ENCODE results near the gene LAMA3.

Gene LAMA3

GRCh38 chr18:23877371-23877770 is 188.1 kb downstream of the LAMA3 start:
- TF ChIP-seq CTCF (IDR thresholded peaks at IDR 0.05; ENCODE audit: low read depth, low read length, missing control alignments): no peak
- H3K4me3 ChIP-seq (ENCODE audit: low read depth, low read length): no peak overlapping the region
- no peak for DNase-seq (ENCODE audit: low read depth)

- no peak for DNase-seq (ENCODE audit: low read depth)
- TF ChIP-seq CTCF (IDR thresholded peaks at IDR 0.05; ENCODE audit: low read depth, low read length, missing control alignments): no peak
Observed at GRCh38 chr18:23878336-23878900, 189.2 kb downstream of the LAMA3 start.

GRCh38 chr18:23879126-23879525 is 189.9 kb downstream of the LAMA3 start:
- DNase-seq (ENCODE audit: low read depth): no peak
- H3K4me3 ChIP-seq (ENCODE audit: low read depth, low read length): no peak overlapping the region
- no peak for TF ChIP-seq CTCF (IDR thresholded peaks at IDR 0.05; ENCODE audit: low read depth, low read length, missing control alignments)

More at GRCh38 chr18:23878336-23878900, 189.2 kb downstream of the LAMA3 start:
- H3K4me3 ChIP-seq (ENCODE audit: low read depth, low read length): no peak overlapping the region

- no peak for TF ChIP-seq CTCF (IDR thresholded peaks at IDR 0.05; ENCODE audit: low read depth, low read length, missing control alignments)
- no peak overlapping the region for H3K4me3 ChIP-seq (ENCODE audit: low read depth, low read length)
- DNase-seq (ENCODE audit: low read depth): no peak
Observed at GRCh38 chr18:23879544-23879943, 190.3 kb downstream of the LAMA3 start.

- TF ChIP-seq CTCF (IDR thresholded peaks at IDR 0.05; ENCODE audit: low read depth, low read length, missing control alignments): no peak
- no peak overlapping the region for H3K4me3 ChIP-seq (ENCODE audit: low read depth, low read length)
- DNase-seq (ENCODE audit: low read depth): no peak
Observed at GRCh38 chr18:23879966-23880565, 190.8 kb downstream of the LAMA3 start.

DNA sequence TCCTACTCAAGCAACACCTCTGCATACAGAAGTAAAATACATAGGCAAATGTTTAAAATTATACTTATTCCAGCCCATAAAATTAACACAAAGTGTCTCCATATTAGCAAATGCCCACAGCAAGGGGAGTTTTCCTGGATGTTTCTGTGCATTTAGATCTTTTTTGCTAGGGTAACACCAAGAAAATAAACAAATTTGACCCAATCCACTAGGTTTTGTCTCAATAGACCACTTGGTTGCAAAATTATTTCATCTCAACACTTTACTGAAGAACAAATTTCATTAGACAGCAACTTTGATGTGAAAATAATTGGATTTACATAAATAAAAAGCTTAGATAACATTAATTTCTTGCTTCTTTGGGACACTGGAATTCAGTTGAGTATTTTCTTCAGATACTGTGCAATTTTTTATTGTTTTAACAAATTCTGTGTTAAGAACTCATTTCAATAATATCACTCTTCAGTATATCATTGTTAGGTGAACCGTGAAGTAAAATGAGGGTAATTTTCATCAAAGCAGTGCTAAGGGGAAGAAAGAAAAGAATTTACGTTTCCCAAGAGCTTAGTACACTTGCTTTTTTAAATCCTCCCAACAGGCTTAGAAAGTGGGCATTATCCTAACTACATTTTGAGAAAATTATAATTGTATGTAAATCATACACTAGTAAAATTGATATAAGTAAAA is 191.8 kb downstream of the LAMA3 start:
- TF ChIP-seq CTCF (IDR thresholded peaks at IDR 0.05; ENCODE audit: low read depth, low read length, missing control alignments): no peak
- H3K4me3 ChIP-seq (ENCODE audit: low read depth, low read length): no peak overlapping the region
- no peak for DNase-seq (ENCODE audit: low read depth)
